IMR-90 (cell line): ENCODE measurements around the gene MS4A10.

Experiments used
- BHLHE40 ChIP-seq: fragments of 150-350 bp; IDR thresholded peaks from 2 replicates; pipeline ENCODE4 v1.6.1; 2016; ENCODE audit warnings: mild to moderate bottlenecking, low read depth, low read length
- CEBPB ChIP-seq: IDR thresholded peaks from 2 replicates; pipeline ENCODE4 v1.6.1; 2012; ENCODE audit warnings: low read depth, low read length, improper control_type of control experiment
- CHD1 ChIP-seq: IDR thresholded peaks from 2 replicates; pipeline ENCODE4 v1.6.1; 2012; ENCODE audit warnings: low read depth, low read length, improper control_type of control experiment
- CTCF ChIP-seq: conservative IDR thresholded peaks from 2 replicates; pipeline ENCODE4 v1.5.1; 2012; ENCODE audit warnings: mild to moderate bottlenecking, low read depth, low read length, improper control_type of control experiment
- FOS ChIP-seq: fragments of 150-350 bp; IDR thresholded peaks from 2 replicates; pipeline ENCODE4 v1.6.1; 2016; ENCODE audit warnings: low read depth, low read length
- MAFK ChIP-seq: IDR thresholded peaks from 2 replicates; pipeline ENCODE4 v1.6.1; 2012; ENCODE audit warnings: low read depth, low read length, improper control_type of control experiment
- MAZ ChIP-seq: IDR thresholded peaks from 2 replicates; pipeline ENCODE4 v1.6.1; 2012; ENCODE audit warnings: low read depth, mild to moderate bottlenecking, low read length, improper control_type of control experiment, moderate library complexity, borderline replicate concordance
- MXI1 ChIP-seq: IDR thresholded peaks from 2 replicates; pipeline ENCODE4 v1.6.1; 2012; ENCODE audit warnings: low read depth, mild to moderate bottlenecking, low read length, moderate library complexity, borderline replicate concordance
- POLR2A ChIP-seq: IDR thresholded peaks from 2 replicates; pipeline ENCODE4 v1.6.1; 2012; ENCODE audit warnings: mild to moderate bottlenecking, low read depth, low read length
- RAD21 ChIP-seq: IDR thresholded peaks from 2 replicates; pipeline ENCODE4 v1.6.1; 2012; ENCODE audit warnings: low read length, improper control_type of control experiment
- RFX5 ChIP-seq: IDR thresholded peaks from 2 replicates; pipeline ENCODE4 v1.8.0; 2012; ENCODE audit warnings: low read depth, mild to moderate bottlenecking, low read length, moderate library complexity
- SMC3 ChIP-seq: fragments of 150-350 bp; IDR thresholded peaks from 2 replicates; pipeline ENCODE4 v1.6.1; 2016; ENCODE audit warnings: low read depth, mild to moderate bottlenecking, antibody characterized with exemption, low read length, moderate library complexity
- USF2 ChIP-seq: fragments of 150-350 bp; IDR thresholded peaks from 2 replicates; pipeline ENCODE4 v1.6.1; 2017; ENCODE audit warnings: mild to moderate bottlenecking, antibody characterized with exemption, low read length, low read depth

- no peak for TF ChIP-seq CTCF
- no peak for TF ChIP-seq MXI1
- TF ChIP-seq USF2, result no peak
- no peak for TF ChIP-seq RAD21
- TF ChIP-seq FOS, result no peak
- no peak for TF ChIP-seq MAZ
- TF ChIP-seq POLR2A, result no peak
- no peak for TF ChIP-seq CEBPB
- no peak for TF ChIP-seq CHD1
- TF ChIP-seq RFX5, result no peak
- TF ChIP-seq SMC3, result no peak
- TF ChIP-seq BHLHE40, result no peak
- TF ChIP-seq MAFK, result no peak
These were observed 37.7 kb upstream of the MS4A10 start for GRCh38 chr11:60747359-60747873.
